ENCODE results near the gene GNAT3.

- no peak for TF ChIP-seq CTCF (conservative IDR thresholded peaks at IDR 0.05; ENCODE audit: low read depth, low read length)
- TF ChIP-seq EZH2 (IDR thresholded peaks at IDR 0.05; ENCODE audit: borderline replicate concordance, low read depth, low read length, poor library complexity, severe bottlenecking), result no peak
Measured at GRCh38 chr7:80468931-80469714, 42.7 kb downstream of the GNAT3 start.

All from A673 (cell line).